Measurements from ENCODE around the gene ITGB6. TPM values are rescaled to one million over a fixed set of nuclear protein-coding genes. Genes with fewer than 3 reads are reported as not detected.
"Not testable (repeated sequence)": the region's sequence is repeated elsewhere in the genome, so short reads cannot be mapped to it uniquely, and the experiment has no call there.

ITGB6 gene
- total RNA-seq, 2 experiments from 2014 or later = not detected

- ChIA-PET POLR2A (no interaction called here), CTCF (no interaction called here)
- DNase-seq = no peak
- peaks cover 5% of the 10 kb centered on the region for H3K27me3 Mint-ChIP-seq
- no peak overlapping the region for H3K4me3 Mint-ChIP-seq
- H3K9me3 Mint-ChIP-seq = no peaks in the 10 kb centered on the region
- no peaks in the 10 kb centered on the region for H3K36me3 Mint-ChIP-seq (ENCODE audit: low read depth)
- H3K4me1 Mint-ChIP-seq = peaks cover 6% of the 10 kb centered on the region
- no peak overlapping the region for H3K27ac Mint-ChIP-seq
These were observed 1.0 kb downstream of the ITGB6 start for GRCh38 chr2:160199053-160199452.

- H3K27ac Mint-ChIP-seq = no peak overlapping the region
- ChIA-PET CTCF (interaction anchor here (1.0 kb wide), 1 partner anchor 11 kb away, joined by 3 read pairs; no protein-coding TSS in a partner anchor), POLR2A (no interaction called here)
- H3K27me3 Mint-ChIP-seq = peaks cover 5% of the 10 kb centered on the region
- peaks cover 6% of the 10 kb centered on the region for H3K4me1 Mint-ChIP-seq
- H3K4me3 Mint-ChIP-seq = no peak overlapping the region
- no peaks in the 10 kb centered on the region for H3K9me3 Mint-ChIP-seq
- H3K36me3 Mint-ChIP-seq (ENCODE audit: low read depth) = no peaks in the 10 kb centered on the region
- DNase-seq = no peak
These were observed 2.5 kb downstream of the ITGB6 start for GRCh38 chr2:160197587-160197986.

GRCh38 chr2:160194946-160195345 is 5.1 kb downstream of the ITGB6 start:
- Mint-ChIP-seq H3K4me3 (no peak overlapping the region), H3K27ac (no peak overlapping the region), H3K27me3 (peaks cover 8% of the 10 kb centered on the region), H3K9me3 (no peaks in the 10 kb centered on the region), H3K4me1 (peaks cover 6% of the 10 kb centered on the region), H3K36me3 (ENCODE audit: low read depth) (no peaks in the 10 kb centered on the region)
- peak; percentile 45 for DNase-seq
- POLR2A ChIA-PET = no interaction called here
- CTCF ChIA-PET = no interaction called here

- H3K27me3 Mint-ChIP-seq = peaks cover 8% of the 10 kb centered on the region
- H3K4me3 Mint-ChIP-seq = no peak overlapping the region
- peaks cover 6% of the 10 kb centered on the region for H3K4me1 Mint-ChIP-seq
- DNase-seq = no peak
- H3K9me3 Mint-ChIP-seq = no peaks in the 10 kb centered on the region
- H3K27ac Mint-ChIP-seq = no peak overlapping the region
- ChIA-PET POLR2A (no interaction called here), CTCF (interaction anchor here (0.6 kb wide), 1 partner anchor 16 kb away, joined by 3 read pairs; no protein-coding TSS in a partner anchor)
- no peaks in the 10 kb centered on the region for H3K36me3 Mint-ChIP-seq (ENCODE audit: low read depth)
These were observed 5.7 kb downstream of the ITGB6 start for GRCh38 chr2:160194351-160194750.

- H3K4me3 Mint-ChIP-seq; H3K27ac Mint-ChIP-seq; H3K4me1 Mint-ChIP-seq; H3K36me3 Mint-ChIP-seq (ENCODE audit: low read depth); H3K9me3 Mint-ChIP-seq: not testable (repeated sequence)
- CTCF ChIA-PET = interaction anchor here (1.1 to 1.2 kb wide), 2 partner anchors 28 to 159 kb away, joined by 3 to 5 read pairs; no protein-coding TSS in a partner anchor
- POLR2A ChIA-PET = interaction anchor here (0.7 kb wide), 1 partner anchor 21 kb away, joined by 3 read pairs; no protein-coding TSS in a partner anchor
- H3K27me3 Mint-ChIP-seq = peaks cover 18% of the 10 kb centered on the region
- peak; percentile 30 for DNase-seq
These were observed 18.8 kb downstream of the ITGB6 start for GRCh38 chr2:160181146-160181836.

- H3K4me3 Mint-ChIP-seq; POLR2A ChIA-PET; H3K4me1 Mint-ChIP-seq; H3K9me3 Mint-ChIP-seq; H3K27ac Mint-ChIP-seq; H3K36me3 Mint-ChIP-seq (ENCODE audit: low read depth); DNase-seq: not testable (repeated sequence)
- H3K27me3 Mint-ChIP-seq = peaks cover 18% of the 10 kb centered on the region
- CTCF ChIA-PET = interaction anchor here (1.1 to 1.2 kb wide), 2 partner anchors 29 to 158 kb away, joined by 3 to 5 read pairs; no protein-coding TSS in a partner anchor
These were observed 19.4 kb downstream of the ITGB6 start for GRCh38 chr2:160180690-160181089.

- POLR2A ChIA-PET = no interaction called here
- CTCF ChIA-PET = interaction anchor here (1.2 kb wide), 1 partner anchor 158 kb away, joined by 3 read pairs; no protein-coding TSS in a partner anchor
- no peak for DNase-seq
- Mint-ChIP-seq H3K4me1 (peaks cover 7% of the 10 kb centered on the region), H3K9me3 (no peaks in the 10 kb centered on the region), H3K27me3 (peaks cover 17% of the 10 kb centered on the region), H3K4me3 (no peak overlapping the region), H3K27ac (no peak overlapping the region), H3K36me3 (ENCODE audit: low read depth) (no peaks in the 10 kb centered on the region)
These were observed 19.9 kb downstream of the ITGB6 start for GRCh38 chr2:160180172-160180571.

GRCh38 chr2:160175169-160176134 is 24.6 kb downstream of the ITGB6 start:
- DNase-seq = no peak
- H3K27ac Mint-ChIP-seq = no peak overlapping the region
- no peaks in the 10 kb centered on the region for H3K36me3 Mint-ChIP-seq (ENCODE audit: low read depth)
- ChIA-PET POLR2A (no interaction called here), CTCF (no interaction called here)
- H3K4me1 Mint-ChIP-seq = no peaks in the 10 kb centered on the region
- H3K27me3 Mint-ChIP-seq = peaks cover under 1% of the 10 kb centered on the region
- no peaks in the 10 kb centered on the region for H3K9me3 Mint-ChIP-seq
- no peak overlapping the region for H3K4me3 Mint-ChIP-seq

- no peaks in the 10 kb centered on the region for H3K4me1 Mint-ChIP-seq
- CTCF ChIA-PET = interaction anchor here (1.4 kb wide), 1 partner anchor 36 kb away, joined by 3 read pairs; no protein-coding TSS in a partner anchor
- H3K27me3 Mint-ChIP-seq = peaks cover 2% of the 10 kb centered on the region
- H3K4me3 Mint-ChIP-seq = no peak overlapping the region
- H3K9me3 Mint-ChIP-seq = no peaks in the 10 kb centered on the region
- no peak overlapping the region for H3K27ac Mint-ChIP-seq
- DNase-seq = no peak
- POLR2A ChIA-PET = no interaction called here
- no peaks in the 10 kb centered on the region for H3K36me3 Mint-ChIP-seq (ENCODE audit: low read depth)
These were observed 25.8 kb downstream of the ITGB6 start for GRCh38 chr2:160174322-160174721.

- H3K27me3 Mint-ChIP-seq = peaks cover 7% of the 10 kb centered on the region
- H3K27ac Mint-ChIP-seq = no peak overlapping the region
- DNase-seq = no peak
- no peaks in the 10 kb centered on the region for H3K36me3 Mint-ChIP-seq (ENCODE audit: low read depth)
- H3K4me3 Mint-ChIP-seq = no peak overlapping the region
- ChIA-PET CTCF (no interaction called here), POLR2A (no interaction called here)
- no peaks in the 10 kb centered on the region for H3K4me1 Mint-ChIP-seq
- H3K9me3 Mint-ChIP-seq = no peaks in the 10 kb centered on the region
These were observed 30.1 kb downstream of the ITGB6 start for GRCh38 chr2:160169988-160170387.

GRCh38 chr2:160169471-160169870 is 30.6 kb downstream of the ITGB6 start:
- Mint-ChIP-seq H3K27ac (no peak overlapping the region), H3K36me3 (ENCODE audit: low read depth) (no peaks in the 10 kb centered on the region), H3K4me3 (no peak overlapping the region), H3K27me3 (peaks cover 7% of the 10 kb centered on the region), H3K4me1 (no peaks in the 10 kb centered on the region), H3K9me3 (no peaks in the 10 kb centered on the region)
- POLR2A ChIA-PET = no interaction called here
- CTCF ChIA-PET = no interaction called here
- DNase-seq = no peak

GRCh38 chr2:160168878-160169277 is 31.2 kb downstream of the ITGB6 start:
- Mint-ChIP-seq H3K27ac (no peak overlapping the region), H3K36me3 (ENCODE audit: low read depth) (no peaks in the 10 kb centered on the region), H3K27me3 (peaks cover 7% of the 10 kb centered on the region), H3K4me3 (no peak overlapping the region), H3K4me1 (no peaks in the 10 kb centered on the region), H3K9me3 (no peaks in the 10 kb centered on the region)
- CTCF ChIA-PET = no interaction called here
- DNase-seq = no peak
- POLR2A ChIA-PET = no interaction called here

- no peaks in the 10 kb centered on the region for H3K36me3 Mint-ChIP-seq (ENCODE audit: low read depth)
- H3K27me3 Mint-ChIP-seq = peaks cover 7% of the 10 kb centered on the region
- H3K9me3 Mint-ChIP-seq = no peaks in the 10 kb centered on the region
- no peaks in the 10 kb centered on the region for H3K4me1 Mint-ChIP-seq
- ChIA-PET POLR2A (no interaction called here), CTCF (no interaction called here)
- H3K27ac Mint-ChIP-seq = no peak overlapping the region
- no peak overlapping the region for H3K4me3 Mint-ChIP-seq
- no peak for DNase-seq
These were observed 32.9 kb downstream of the ITGB6 start for GRCh38 chr2:160167089-160167740.
